IPS DF 4.7 (cell line): ENCODE data around the gene PLCB1.
A peak's percentile ranks its signal among the peaks of the same experiment; 100 is the strongest.
"Not testable (repeated sequence)": the region's sequence is repeated elsewhere in the genome, so short reads cannot be mapped to it uniquely, and the experiment has no call there.

Source experiments
- DNase-seq: peaks from one replicate; pipeline ENCODE4 v3.0.0-alpha.2; 2013; ENCODE audit warnings: low spot score; ENCODE audit errors: extremely low read depth

The PLCB1 gene

DNA sequence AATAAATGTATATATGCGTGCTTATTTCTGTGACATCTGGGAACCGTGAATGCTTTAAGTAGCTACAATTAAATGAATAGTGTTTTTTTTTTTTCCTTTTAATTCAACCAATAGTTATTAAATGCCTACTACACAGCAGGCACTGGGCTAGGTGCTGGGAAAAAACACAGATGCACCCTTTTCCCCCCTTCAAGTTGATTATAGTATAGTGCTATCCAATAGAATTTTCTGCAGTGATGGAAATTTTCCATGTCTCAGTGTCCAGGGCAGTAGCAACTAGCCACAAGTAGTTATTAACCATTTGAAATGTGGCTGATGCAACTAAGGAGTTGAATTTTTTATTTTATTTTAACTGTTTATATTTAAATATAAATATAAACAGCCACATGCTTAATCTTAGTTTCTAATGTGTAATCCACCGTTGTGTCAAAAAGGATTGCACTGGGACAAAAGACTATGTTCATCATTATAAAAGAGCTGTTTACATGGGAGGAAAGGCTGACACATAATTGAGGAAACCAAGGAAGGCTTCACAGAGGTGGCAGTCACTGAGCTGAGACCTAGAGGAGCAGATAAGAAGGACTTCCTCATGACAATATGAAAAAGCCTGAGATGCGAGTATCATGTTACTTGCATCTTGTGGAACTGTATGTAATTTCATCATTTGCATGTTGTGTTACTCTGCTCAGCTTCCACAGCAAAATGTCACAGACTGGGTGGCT is 675.6 kb downstream of the PLCB1 start:
- no peak for DNase-seq

DNA sequence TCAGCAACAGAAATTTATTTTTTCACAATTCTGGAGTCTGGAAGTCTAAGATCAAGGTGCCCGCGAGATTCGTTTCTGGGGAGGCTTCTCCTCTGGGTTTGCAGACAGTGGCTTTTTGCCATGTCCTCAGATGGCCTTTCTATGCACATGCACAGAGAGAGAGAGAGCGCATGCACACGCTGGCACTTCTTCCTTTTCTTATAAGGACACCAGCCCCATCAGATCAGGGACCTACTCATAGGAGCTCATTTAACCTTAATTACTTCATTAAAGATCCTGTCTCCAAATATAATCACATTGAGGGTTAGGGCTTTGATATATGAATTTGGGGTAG is 676.1 kb downstream of the PLCB1 start:
- DNase-seq = no peak

DNA sequence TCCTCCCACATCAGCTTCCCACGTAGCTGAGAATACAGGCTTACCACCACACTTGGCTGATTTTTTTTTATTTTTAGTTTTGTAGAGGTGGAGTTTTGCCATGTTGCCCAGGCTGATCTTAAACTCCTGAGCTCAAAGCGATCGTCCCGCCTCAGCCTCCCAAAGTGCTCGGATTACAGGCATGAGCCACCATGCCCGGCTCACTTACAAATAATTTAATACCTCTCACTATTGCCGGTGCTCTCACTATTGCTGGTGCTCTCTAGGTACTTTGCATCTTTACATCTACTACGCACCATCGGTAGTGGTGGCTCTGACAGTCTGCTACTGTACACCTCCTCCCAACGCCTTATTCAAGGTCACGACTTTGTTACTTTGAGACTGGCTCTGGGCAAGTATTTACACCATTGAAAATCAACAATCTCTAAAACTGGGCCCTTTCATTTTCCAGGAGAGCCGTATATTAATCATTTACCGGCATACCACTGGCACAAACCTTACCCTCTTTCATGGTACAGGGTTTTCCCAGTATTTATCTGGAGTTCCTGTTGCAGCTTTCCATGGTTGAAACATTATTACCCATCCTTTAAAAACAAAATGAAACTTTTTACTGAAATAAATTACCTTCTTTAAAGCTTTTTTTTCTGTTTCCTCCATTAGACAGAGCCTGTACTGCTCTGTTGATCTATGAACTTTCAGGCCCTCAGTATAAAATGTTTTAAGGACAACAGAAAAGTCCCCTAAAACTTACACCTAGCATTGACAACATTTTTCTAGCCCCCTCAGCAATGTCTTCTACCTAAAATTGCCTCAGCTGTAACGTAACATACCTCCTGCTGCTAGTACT is 677.3 kb downstream of the PLCB1 start:
- DNase-seq = no peak

DNA sequence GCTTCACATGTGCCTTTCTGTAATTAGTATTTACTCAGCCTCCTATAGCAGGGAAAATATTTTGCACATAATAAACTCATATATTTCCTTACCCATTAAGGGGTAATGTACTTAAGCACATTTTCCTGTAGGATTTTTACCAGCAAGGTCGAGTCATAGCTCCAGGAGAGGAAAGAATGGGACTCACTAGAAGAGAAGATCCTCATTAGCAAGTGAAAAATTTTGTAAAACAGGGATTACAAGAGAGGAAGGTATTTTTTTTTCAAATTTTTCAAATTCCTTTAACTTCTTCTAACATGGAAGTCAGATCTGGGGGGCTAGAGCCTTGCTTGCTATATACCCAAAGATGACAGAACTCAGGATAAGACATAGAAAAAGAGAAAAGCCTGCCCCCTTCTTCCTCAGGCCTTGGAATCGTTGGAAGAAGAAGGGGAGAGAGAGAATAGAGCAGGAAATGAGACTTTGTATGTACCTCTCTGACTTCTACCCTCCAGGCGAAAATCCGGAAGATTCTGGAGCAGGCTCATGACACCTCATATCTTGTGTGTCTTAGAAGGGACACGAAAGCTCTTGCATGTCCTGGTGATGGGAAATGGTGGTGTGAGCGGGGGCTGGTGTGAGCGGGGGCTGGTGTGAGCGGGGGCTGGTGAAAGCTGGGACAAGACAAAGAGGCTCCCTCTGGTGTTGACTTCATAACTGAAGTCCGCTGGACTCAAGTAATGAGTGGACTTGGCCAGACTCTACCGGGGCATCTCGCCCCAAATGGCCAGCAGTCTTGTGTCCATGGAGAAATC is 679.9 kb downstream of the PLCB1 start:
- no peak for DNase-seq

DNA sequence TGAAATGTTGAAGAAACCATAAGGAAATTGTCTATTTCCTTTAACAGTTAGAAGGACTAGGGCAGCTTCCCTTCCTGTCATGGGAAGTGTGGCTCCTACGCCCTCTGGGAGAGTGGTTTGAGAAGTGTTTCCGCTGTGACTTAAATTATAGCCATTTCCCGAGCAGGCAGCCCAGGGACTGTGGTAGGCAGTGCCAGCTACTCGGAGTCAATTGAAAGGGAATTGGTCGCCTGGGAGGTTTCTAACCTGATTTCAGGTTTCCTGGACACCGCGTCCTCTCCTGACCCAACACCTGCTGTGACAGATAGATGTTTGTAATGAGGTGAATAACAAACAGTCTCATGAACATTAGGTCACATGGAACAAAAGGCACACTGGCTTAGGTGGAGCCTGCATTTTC is 680.8 kb downstream of the PLCB1 start:
- no peak for DNase-seq

DNA sequence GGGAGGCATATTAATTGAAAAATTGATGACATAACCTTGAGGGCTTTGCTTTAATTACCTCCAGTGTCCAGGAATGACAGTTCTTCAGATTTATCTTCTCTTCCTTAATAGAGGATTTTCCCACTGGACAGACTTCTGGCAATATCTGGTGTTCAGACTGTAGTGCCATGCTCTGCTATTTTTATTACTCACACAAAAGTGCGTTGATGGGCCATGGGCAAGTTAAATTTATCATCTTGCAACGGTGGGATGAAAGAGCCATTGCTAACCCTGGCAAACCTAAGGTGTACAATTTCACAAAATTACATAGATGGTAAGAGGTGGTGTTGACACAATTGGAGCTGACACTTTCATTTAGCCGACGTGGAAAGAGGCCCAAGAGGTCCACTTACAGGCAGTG is 683.1 kb downstream of the PLCB1 start:
- DNase-seq = no peak

DNA sequence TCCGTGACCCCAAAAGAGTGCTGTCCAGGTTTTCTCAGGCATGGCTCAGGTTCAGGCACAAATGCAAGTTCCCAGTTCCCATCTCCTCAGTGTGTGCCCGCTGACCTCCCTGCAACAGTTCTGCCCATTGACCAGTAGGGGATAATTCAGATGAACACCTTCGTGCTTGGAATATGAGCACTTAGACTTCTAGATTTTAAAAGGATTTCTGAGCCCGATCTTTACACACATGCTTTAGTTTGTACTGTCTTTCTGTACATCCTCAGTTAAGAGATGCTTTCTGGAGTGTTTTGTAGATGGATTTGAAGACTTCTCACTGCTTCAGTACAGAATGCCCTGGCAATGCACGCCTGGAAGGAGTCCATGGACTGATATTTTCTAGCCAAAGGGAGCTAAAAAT is 697.2 kb downstream of the PLCB1 start:
- no peak for DNase-seq

DNA sequence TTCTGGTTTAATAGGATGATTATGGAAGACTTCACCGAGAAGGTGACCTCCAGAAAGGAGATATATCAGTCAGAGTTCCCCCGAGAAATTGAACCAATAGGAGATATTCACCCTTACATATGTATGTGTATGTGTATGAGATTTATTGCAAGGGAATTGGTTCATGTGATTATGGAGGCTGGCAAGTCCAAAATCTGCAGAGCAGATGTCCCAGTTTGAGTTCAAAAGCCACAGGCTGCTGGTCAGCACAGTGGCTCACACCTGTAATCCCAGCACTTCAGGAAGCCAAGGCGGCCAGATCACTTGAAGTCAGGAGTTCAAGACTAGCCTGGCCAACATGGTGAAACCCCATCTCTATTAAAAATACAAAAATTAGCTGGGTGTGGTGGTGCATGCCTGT is 702.2 kb downstream of the PLCB1 start:
- DNase-seq = not testable (repeated sequence)

DNA sequence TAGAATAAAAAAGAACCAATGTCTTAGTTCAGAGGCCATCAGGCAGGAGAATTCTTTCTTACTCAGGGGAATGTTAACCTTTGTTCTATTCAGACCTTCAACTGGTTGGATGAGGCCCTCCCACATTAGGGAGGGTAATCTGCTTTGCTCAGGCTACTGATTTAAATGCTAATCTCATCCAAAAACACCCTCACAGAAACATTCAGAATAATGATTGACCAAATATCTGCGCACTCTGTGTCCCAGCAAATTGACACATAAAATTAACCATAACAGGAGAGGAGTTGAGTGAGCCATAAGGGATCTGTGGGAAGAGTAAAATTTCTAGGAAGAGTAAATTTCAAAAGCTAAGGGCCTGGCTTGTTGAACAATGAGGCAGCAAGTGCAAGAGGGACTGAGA is 702.8 kb downstream of the PLCB1 start:
- DNase-seq = no peak

DNA sequence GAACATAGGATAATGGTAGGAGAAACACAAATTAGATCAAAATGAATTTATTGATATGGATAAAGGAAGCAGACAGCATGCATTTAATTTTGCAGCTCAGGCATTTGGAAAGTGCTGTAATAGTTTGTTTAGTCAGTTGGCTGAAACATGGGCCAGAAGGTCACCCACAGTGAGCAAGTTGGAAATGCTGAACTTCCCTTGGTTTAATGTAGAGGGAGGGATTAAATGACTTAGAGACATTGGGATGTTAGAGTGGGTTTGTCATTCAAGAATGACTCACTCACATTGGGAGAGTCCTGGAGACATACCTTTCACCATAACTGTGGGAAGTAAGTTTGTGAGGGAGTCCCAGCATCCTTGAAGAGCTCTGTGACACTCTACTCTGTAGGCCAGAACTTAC is 705.3 kb downstream of the PLCB1 start:
- DNase-seq = no peak

DNA sequence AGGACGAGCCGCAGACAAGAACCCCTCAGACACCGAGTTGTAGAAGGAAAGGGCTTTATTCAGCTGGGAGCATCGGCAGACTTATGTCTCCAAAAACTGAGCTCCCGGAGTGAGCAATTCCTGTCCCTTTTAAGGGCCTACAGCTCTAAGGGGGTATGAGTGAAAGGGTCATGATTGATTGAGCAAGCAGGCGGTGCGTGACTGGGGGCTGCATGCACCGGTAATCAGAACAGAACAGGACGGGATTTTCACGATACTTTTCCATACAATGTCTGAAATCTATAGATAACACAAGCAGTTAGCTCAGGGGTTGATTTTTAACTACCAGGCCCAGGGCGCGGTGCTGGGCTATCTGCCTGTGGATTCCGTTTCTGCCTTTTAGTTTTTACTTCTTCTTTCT is 710.5 kb downstream of the PLCB1 start:
- no peak for DNase-seq

DNA sequence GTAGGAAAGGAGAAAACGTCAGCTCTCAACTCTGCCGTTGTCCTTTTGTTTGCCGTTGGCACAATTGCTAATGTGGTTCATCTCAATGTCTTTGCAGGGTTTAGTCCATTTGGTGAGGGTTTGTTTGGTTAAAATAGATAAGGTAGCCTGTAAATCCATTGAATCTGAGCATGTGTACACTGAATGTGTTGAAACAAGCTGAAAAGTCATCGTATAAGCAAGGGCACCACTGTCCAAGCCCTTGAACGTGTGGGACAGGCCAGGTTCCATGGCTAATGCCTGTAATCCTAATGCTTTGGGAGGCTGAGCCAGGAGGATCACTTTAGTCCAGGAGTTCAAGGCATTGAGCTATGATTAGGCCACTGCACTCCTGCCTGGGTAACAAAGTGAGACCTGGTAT is 712.1 kb downstream of the PLCB1 start:
- no peak for DNase-seq

DNA sequence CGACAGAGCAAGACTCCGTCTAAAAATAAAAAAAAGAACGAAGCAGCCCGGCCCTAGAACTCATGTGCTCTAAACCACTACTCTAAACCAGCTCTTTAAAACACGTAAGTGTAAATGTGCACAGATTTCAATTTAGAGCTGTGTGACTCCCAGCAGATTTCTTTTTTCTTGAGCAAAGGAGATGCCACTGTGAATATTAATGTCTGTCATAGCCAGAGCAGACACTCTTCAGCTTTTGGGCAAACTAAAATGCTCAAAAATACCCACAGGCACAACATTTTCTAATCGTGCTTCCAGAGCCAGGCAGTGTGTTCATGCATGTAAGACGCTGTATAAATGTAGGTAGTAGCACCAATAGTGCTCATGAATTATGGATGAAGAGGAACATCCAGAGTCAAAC is 717.9 kb downstream of the PLCB1 start:
- DNase-seq = no peak

DNA sequence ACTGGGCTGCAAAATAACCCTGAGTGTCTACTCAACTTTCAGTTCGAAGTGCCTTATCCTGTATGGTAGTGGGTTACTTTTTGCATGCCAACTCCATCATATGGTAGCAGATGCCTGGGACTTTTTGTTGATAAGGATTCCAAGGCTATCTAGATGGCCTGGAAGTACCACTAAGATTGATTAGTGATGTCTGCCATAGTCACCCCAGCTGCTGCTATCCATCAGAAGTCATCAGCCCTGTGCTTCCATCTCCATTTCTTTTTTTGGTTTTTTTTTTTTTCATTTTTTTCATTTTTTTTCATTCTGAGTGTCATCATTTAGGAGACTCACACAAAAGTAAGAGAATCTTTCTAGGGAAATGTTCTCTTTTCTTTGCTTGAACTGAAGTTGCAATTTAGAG is 719.4 kb downstream of the PLCB1 start:
- DNase-seq = no peak

DNA sequence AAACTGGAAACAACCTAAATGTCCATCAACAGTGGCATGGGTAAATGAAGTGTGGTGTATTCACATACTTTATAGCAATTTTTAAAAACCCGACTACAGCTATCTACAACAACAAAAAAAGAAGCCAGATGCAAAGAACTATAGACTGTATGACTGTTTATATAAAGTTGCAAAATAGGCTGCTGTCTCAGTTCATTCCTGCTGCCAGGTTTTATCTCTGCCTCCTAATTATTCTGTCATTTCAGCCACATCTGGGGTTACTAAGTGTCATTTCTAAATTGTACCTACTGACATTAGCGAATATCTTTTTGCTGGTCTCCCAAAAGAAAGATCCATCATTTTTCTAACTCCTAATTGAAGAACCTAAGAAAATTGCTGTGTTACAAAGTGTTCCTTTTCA is 719.9 kb downstream of the PLCB1 start:
- DNase-seq = not testable (repeated sequence)

DNA sequence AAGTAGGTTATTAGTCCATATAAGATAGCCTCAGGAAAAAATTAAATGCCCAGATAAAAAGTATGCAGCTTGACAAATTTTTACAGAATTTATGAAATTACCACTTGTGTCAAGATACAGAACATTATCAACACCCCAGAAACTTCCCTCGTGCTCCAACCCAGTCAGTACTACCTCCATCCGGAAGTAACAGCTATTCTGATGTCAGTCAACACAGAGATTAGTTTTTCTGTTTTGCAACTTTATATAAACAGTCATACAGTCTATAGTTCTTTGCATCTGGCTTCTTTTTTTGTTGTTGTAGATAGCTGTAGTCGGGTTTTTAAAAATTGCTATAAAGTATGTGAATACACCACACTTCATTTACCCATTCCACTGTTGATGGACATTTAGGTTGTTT is 721.1 kb downstream of the PLCB1 start:
- DNase-seq = not testable (repeated sequence)

DNA sequence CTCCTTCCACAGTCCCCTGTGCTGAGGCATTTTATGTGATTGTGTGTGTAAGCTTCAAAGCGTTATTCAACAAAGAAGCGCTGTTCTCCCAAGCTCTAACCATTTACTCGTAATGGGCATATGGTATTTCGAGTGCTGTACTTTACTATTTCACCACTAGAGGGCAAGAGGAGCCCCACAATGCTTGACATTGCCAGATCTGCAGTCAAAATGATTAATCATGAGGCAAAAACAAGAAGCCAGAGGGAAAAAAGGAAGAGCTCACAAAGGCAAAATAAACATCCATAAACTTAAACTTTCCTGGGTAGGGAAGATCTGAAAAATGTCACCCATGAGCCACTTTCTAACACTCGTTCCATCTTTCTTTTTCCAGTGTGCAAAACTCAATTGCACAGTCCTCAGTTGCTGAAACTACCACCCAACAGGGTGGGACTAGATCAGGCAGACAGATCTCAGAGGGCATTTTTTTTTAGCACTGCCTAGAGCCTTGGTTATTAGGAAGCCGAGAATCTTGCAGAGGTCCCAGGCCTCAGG is 721.8 kb downstream of the PLCB1 start:
- peak; percentile 78 for DNase-seq

DNA sequence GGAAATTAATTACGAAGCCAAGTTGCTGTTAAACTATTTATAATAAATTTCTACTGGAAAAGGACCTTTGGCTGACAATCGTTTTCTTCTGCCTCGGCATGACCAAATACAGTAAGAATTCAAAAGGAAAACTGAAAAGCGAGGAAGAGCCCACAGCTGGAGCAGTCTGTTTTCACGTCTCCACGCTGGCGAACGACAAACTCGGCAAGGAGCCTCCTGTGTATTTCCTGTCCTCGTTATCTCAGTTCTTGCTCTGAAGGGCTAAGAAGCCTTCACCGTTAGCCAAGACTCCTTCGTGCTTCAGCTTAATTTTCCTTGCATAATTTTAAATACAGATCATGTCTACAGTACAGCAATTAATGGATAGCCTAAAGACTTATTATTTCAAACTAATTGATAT is 722.5 kb downstream of the PLCB1 start:
- no peak for DNase-seq

DNA sequence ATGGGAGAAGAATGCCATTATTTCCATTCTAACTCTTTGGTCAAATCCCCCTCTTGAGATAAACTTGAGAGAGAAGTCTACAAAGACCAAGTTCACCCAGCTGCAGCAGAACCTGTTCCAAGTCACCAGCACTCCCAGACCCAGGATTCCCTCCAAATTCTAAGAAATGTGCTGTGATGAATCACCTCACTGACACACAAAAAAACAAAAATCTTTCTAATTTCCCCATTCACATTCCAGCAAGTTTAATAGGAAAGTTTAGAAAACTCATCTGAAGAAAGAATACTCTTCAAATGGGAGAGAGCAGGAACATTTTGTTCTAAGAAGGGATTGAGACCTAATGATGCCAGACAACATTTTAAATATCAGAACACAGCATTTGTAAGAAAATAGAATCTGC is 723.2 kb downstream of the PLCB1 start:
- no peak for DNase-seq

DNA sequence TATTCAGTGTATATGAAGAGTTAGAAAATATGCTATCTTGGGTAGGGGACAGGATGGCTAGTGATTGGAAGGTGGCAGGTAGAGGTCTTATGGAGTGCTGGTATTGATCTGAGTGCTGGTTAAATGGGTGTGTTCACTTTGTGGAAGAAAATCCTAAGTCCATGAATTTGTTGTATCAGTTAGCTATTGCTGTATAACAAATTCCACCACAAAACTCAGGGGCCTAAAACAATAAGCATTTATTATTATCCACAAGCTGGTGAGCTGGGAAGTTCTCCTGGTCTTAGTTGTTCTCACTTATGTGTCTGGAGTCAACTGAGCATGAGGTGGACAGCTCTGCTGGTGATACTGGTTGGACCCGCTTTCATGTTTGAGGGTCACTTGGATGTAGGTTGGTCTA is 724.6 kb downstream of the PLCB1 start:
- no peak for DNase-seq

DNA sequence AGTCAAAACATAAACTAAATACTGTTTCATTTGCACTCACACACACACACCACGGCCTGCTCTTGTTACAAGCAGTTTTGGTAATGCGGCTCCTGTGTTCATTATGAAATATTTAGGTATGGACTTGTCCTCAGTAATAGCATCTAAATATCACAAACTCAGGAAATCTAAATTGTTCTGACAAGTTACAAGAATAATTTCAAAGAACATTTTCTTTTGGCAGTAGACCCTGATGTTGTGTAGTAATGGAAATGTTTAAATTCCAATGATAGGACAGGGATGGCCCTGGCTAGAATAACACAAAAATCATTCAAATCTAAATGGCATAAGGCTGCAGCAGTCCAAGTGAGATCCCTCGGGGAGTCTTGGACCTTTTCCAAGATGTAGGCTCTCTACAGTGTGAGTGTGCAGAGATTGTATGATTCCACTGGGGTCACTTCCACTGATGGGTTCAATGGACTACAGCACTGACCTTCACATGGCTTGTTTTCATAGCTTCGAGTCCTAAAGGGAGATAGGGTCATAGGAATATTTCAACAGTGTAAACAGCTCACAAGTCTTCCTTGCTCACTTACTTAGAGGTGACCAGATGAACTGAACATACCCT is 726.2 kb downstream of the PLCB1 start:
- DNase-seq = no peak
